HG02938 (cell line): ENCODE measurements around the gene FAM20A.

Experiments
- ATAC-seq: cut with Tn5 transposase; IDR thresholded peaks from one replicate; pipeline ENCODE4 v1.9.1; 2021; ENCODE audit warnings: mild to moderate bottlenecking, moderate library complexity; ENCODE audit not compliant: unreplicated experiment

FAM20A gene

DNA sequence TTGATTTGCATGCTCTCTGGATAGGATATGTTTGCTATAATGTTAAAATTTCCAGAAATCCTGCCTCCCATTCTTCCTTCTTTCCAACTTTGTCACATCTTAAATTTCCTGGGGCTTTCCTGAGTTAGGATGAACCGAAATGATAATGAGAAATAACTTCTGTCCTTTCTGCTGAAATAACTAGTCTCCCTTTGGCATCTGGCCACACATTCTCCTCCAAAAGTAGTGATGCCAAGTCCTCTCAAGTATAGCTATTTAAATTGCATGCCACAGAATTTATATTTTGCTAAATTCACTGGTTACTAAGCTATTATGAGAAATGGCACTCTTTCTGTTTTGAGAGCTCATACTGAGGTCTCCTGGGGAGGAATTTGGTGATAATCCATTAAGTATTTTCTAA, 30.6 kb downstream of the FAM20A start:
- no peak for ATAC-seq

DNA sequence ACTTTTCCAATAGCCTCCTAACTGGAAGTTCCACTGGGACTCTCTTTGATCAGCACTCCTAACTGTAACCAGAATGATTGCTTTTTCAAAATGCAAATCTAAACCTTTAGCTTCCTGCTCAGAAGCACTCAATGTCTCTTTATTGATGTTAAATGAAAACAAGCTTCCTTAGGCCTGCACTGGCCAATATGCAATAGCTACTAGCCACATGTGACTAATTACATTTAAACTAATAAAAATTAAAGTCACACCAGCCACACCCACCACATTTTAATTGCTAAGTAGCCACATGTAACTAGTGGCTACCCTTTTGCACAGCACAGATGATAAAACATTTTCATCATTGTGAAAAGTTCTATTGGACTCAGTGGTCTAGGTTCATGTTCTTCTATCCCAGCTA, 31.8 kb downstream of the FAM20A start:
- ATAC-seq = no peak

- no peak for ATAC-seq
These were observed 32.6 kb downstream of the FAM20A start for GRCh38 chr17:68568581-68568980.

- no peak for ATAC-seq
These were observed 33.6 kb downstream of the FAM20A start for GRCh38 chr17:68567581-68567980.

DNA sequence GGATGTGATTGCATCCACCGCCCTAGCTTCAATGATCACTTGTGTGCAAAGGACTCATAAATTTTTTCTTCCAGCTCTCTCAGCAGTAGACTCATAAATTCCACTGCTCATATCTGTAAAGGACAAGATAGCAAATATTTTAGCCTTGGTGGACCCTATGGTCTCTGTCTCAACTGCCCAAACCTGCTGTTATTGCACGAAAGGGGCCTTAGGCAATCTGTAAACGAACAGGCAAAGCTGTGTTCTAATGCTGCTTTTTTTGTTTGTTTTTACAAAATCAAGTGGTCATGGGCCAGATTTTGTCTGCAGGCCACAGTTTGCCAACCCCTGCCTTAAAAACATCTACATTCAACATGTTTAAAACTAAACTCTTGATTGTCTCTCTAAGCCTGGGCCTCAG, 34.1 kb downstream of the FAM20A start:
- ATAC-seq = no peak

DNA sequence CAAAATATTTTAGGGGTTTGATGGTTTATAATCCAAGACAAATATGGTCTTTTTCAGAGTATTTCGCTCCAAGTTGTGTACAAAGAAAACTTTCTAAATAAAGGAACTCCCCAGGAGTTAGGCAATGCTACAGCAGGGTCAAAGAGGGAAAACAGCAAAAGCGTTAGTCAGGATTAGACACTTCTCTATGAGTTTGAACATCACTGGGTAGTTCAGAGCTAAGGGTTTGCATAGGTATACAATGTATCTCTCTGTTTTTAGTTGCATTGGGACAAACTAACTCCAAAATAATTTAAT, 34.8 kb downstream of the FAM20A start:
- no peak for ATAC-seq

GRCh38 chr17:68565661-68566441, 35.3 kb downstream of the FAM20A start:
- no peak for ATAC-seq

- ATAC-seq = no peak
These were observed 36.6 kb downstream of the FAM20A start for GRCh38 chr17:68564415-68565111.

- no peak for ATAC-seq
These were observed 38.4 kb downstream of the FAM20A start for GRCh38 chr17:68562736-68563135.

DNA sequence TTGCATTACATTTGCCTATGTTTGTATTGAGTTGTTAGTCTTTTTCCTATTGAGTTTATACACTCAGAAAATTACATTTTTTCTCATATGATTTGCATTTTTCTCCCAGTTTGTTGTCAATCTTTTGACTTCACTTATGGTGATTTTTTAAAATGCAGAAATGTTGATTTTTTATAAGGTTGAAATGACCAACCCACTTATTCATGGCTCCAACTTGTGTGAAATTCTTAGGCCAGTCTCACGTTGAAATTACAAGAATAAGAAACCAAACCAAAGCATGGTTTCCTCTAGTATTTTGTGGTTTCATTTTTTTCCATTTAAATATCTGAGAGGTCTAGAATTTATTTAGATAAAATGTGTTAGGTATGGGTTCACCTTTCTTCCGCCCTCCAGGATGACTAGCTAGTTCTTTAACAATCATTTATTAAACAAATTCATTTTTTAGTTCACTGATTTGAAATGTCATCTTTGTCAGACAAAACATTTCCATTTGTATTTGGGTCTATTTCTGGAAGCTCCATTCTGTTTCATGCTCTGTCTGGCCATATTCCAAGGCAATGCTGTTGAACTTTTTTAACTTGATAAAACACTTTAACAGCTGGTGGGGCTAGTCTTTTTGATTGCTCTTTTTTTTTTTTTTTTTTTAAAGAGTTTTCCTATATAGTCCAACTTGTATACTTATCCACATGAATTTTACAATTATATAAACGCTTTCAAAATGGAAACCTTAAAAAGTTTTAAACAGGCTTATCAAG, 40.0 kb downstream of the FAM20A start:
- ATAC-seq = no peak

DNA sequence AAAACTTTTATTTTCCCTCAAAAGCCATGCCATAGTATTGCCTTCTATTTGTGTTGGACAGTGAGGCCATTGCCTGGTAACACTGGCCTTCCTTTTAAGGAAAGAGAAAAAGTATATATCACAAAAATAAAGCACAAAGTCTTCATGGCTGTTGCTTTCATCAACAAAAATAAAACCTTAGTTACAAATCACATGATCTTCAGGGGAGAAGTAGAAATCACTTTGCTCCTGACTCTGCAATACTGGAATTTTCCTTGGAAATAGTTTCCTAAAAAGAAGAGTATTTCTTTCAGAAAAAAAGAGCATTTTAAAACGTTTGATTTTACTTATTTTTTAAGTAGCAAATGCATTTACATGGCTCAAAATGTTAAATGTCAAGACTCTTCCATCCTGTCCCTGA, 41.9 kb downstream of the FAM20A start:
- ATAC-seq = no peak

DNA sequence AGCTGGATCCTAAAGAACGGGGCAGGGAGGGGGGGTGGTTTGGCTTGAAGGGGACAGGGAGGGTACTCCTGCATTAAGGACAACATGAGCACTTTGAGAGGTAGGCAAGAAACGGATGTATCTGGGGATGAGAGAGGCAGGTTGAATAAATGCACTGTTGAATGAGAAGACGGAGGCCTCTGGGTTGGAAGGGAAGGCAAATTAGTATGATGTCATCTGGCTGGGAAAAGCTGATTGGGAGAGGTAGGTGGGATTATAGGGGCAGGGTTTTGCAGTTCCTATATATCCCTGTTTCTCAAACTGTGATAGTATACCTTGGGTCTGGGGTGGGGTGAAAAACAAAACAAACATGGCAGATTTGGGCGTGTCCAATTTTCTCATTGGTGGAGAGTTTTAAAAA, 44.6 kb downstream of the FAM20A start:
- ATAC-seq = no peak

DNA sequence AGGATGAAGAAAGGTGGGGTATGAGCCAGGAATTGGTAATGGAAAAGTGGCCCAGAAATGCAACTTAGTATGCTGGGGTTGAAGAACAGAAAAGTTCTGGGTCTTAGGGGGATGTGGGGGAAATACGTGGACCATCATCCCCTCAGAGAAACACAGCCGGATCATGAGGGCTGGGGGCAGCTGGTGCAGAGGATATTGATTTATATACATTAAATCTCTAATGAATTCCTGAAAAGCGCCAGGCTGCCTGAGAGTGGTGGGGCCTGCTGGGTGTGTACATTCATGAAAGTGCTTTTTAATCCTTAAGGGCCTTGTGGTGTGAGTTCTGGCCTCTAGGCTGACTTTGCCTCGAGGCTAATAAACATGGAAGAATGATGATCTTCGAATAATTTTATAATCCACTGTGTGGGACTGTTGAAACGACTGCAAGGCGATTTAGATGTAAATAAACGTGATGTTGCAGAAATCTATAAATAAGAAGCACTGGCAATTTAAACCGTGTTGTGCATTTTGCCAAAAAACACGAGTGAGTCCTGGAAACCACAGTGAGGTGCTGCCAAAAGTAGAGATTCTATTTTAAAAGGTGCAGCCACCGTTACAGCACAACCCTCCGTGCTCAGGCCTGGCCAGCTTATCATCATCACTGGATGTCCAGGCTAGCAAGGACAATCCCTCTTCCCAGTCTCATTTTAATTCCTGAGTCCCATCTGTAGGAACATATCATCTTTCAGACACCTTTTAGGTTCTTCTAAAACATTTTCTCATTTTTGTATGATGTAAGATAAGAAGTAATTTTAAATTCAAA, 56.9 kb downstream of the FAM20A start:
- no peak for ATAC-seq

GRCh38 chr17:68542698-68543463, 58.3 kb downstream of the FAM20A start:
- no peak for ATAC-seq

DNA sequence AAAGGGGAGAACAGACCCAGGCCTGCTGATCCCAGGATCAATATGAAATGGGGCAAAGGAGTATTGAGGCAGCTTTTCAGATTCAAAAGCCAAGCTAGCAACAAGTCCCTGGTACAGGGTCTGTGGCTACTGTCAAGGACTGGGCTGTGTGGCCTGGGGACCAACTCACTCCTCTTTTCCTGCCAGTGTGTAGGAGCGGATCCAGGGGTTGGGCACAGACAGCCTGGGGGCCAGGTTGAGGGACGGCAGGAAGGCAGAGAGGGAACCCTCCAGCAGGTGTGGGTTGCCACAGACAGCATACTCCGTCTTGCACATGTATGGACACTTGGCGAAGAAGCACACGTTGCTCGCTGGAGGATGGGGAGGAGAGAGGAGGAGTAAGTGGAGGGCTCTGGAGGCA, 59.4 kb downstream of the FAM20A start:
- ATAC-seq = no peak

GRCh38 chr17:68540981-68541380, 60.2 kb downstream of the FAM20A start:
- no peak for ATAC-seq

GRCh38 chr17:68539548-68540467, 61.4 kb downstream of the FAM20A start:
- ATAC-seq = no peak

- no peak for ATAC-seq
These were observed 65.2 kb downstream of the FAM20A start for GRCh38 chr17:68535922-68536321.

- ATAC-seq = no peak
These were observed 66.5 kb downstream of the FAM20A start for GRCh38 chr17:68534695-68535088.
